Measurements from ENCODE around the gene C2orf68.
"Not testable (repeated sequence)": the region's sequence is repeated elsewhere in the genome, so short reads cannot be mapped to it uniquely, and the experiment has no call there.

Gene C2orf68

GRCh38 chr2:85613717-85614515 is 2.0 kb upstream of the C2orf68 start:
- no peak for DNase-seq (ENCODE audit: low read depth)
- no peak for TF ChIP-seq CTCF (conservative IDR thresholded peaks at IDR 0.05; ENCODE audit: low read depth, low read length)
- no peak overlapping the region for H3K4me3 ChIP-seq (ENCODE audit: low read depth, low read length)

- H3K4me3 ChIP-seq (ENCODE audit: low read depth, low read length): peak overlapping the region; percentile 88
- no peak for TF ChIP-seq CTCF (conservative IDR thresholded peaks at IDR 0.05; ENCODE audit: low read depth, low read length)
- DNase-seq (ENCODE audit: low read depth): no peak
Observed at GRCh38 chr2:85611217-85611704, 605 bp downstream of the C2orf68 start.

GRCh38 chr2:85607268-85608215 is 4.3 kb downstream of the C2orf68 start:
- no peak for TF ChIP-seq CTCF (conservative IDR thresholded peaks at IDR 0.05; ENCODE audit: low read depth, low read length)
- no peak overlapping the region for H3K4me3 ChIP-seq (ENCODE audit: low read depth, low read length)
- no peak for DNase-seq (ENCODE audit: low read depth)

GRCh38 chr2:85606116-85606455 is 5.8 kb downstream of the C2orf68 start:
- no peak for TF ChIP-seq CTCF (conservative IDR thresholded peaks at IDR 0.05; ENCODE audit: low read depth, low read length)
- no peak overlapping the region for H3K4me3 ChIP-seq (ENCODE audit: low read depth, low read length)
- DNase-seq (ENCODE audit: low read depth): no peak

GRCh38 chr2:85605406-85606115 is 6.3 kb downstream of the C2orf68 start:
- no peak overlapping the region for H3K4me3 ChIP-seq (ENCODE audit: low read depth, low read length)
- peak; percentile 95 for DNase-seq (ENCODE audit: low read depth)
- no peak for TF ChIP-seq CTCF (conservative IDR thresholded peaks at IDR 0.05; ENCODE audit: low read depth, low read length)

- TF ChIP-seq CTCF (conservative IDR thresholded peaks at IDR 0.05; ENCODE audit: low read depth, low read length): no peak
- no peak overlapping the region for H3K4me3 ChIP-seq (ENCODE audit: low read depth, low read length)
- peak; percentile 78 for DNase-seq (ENCODE audit: low read depth)
Observed at GRCh38 chr2:85604568-85605339, 7.1 kb downstream of the C2orf68 start.

GRCh38 chr2:85604133-85604444 is 7.8 kb downstream of the C2orf68 start:
- not testable (repeated sequence) for H3K4me3 ChIP-seq (ENCODE audit: low read depth, low read length)

More at GRCh38 chr2:85604133-85604444, 7.8 kb downstream of the C2orf68 start:
- not testable (repeated sequence) for DNase-seq (ENCODE audit: low read depth)
